ENCODE data around the gene MISP.

Gene MISP

GRCh38 chr19:772063-772462 is 21.2 kb downstream of the MISP start:
- no peak for DNase-seq (ENCODE audit: low read depth in 2 of 2, low spot score in 1 of 2)

DNA sequence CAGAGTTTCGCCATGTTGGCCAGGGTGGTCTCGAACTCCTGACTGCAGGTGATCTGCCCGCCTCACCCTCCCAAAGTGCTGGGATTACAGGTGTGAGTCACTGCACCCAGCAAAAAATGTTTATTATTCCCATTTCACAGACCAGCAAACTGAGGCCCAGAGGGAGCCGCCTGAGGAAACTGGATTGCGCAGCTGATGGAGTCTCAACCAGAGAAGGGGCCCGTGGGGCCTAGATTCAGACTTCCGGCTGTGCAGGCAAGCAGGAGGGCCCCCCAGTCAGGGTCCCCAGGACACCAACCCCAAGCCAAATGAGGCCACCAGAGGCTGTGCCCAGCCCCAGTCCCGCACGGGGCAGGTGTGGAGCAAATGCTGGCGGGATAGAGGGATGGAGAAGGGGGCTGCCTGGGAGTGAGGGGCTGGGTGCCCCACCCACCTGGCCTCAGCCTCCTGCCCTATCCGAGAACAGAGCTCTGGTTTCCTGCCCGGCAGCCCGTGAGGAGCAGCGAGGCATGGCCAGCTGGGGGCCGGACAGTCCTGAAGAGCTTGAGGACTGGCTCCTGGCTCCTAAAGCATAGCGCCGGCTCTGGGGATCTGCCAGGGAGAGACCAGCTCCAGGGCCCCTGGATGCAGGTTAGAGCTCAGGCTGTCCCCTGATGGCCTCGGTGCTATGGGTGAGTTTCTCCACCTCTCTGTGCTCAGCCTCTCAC is 22.0 kb downstream of the MISP start:
- DNase-seq (ENCODE audit: low read depth in 2 of 2, low spot score in 1 of 2), result no peak

DNA sequence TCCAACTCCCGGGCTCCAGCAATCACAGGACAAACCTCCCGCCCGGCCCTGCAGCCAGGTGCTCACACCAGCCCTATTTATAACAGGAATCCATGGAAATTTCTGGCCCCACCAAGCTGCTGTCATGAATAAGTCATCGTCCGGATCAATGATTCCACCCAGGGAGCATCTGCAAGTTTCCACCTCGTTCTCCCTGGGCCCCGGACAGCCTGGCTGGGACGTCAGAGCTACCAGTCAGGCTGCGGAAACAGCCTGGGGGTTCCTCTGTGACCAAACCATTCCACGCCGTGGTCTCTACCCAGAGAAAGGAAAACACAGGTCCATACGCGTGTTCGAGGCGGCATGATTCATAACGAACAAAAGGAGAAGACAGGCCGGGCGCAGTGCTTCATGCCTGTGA is 25.6 kb downstream of the MISP start:
- no peak for DNase-seq (ENCODE audit: low read depth in 2 of 2, low spot score in 1 of 2)

DNA sequence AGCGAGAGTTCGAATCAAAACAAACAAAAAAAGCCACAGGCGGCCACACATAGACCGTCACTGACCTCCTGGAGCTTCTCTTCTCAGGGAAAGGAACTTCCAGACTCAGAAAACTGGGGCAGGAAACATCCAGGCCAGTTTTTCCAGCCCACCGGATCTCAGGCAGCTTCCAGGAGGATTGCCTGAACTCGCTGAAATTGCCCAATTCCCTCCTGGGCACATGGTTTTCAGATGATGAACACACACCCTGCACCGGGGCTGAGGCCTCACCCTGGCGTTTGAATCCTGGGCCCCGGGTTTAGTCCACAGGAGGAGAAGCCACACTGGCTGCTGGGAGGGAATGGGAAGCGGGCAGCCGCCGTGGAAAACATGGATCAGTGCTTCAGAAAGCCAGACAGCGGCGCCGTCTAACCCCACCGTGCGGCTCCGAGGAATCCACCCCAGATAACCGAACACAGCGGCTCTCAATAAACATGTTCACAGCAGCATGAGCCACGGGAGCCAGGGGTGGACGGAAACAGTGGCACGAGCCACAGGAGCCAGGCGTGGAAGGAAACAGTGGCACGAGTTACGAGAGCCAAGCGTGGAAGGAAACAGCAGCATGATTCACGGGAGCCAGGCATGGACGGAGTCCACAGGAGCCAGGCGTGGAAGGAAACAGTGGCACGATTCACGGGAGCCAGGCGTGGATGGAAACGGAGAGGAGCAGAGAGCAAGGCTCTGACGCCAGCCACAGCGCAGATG is 28.2 kb downstream of the MISP start:
- no peak for DNase-seq (ENCODE audit: low read depth in 2 of 2, low spot score in 1 of 2)

DNA sequence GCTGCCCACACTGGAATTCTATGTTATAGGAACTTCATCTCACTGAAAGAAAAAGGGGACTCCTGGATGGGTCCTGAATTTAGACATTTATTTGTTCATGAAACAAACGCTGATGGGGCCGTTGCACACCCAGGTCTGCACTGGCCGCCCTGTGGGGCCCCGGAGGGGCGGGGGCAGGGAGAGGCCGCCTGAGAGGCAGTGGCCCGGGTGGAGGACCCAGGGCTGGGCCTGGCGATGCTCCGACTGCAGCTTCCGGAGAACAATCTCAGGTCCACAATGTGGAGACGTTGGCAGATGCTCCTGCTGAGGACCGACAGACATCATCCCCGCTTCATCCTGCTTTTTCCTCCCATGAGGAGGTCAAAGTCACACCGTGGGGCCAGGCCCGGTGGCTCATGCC is 30.0 kb downstream of the MISP start:
- no peak for DNase-seq (ENCODE audit: low read depth in 2 of 2, low spot score in 1 of 2)

GRCh38 chr19:781800-782184 is 30.9 kb downstream of the MISP start:
- DNase-seq (ENCODE audit: low read depth in 2 of 2, low spot score in 1 of 2), result no peak

GRCh38 chr19:782185-782877 is 31.4 kb downstream of the MISP start:
- DNase-seq (ENCODE audit: low read depth in 2 of 2, low spot score in 1 of 2), result no peak

DNA sequence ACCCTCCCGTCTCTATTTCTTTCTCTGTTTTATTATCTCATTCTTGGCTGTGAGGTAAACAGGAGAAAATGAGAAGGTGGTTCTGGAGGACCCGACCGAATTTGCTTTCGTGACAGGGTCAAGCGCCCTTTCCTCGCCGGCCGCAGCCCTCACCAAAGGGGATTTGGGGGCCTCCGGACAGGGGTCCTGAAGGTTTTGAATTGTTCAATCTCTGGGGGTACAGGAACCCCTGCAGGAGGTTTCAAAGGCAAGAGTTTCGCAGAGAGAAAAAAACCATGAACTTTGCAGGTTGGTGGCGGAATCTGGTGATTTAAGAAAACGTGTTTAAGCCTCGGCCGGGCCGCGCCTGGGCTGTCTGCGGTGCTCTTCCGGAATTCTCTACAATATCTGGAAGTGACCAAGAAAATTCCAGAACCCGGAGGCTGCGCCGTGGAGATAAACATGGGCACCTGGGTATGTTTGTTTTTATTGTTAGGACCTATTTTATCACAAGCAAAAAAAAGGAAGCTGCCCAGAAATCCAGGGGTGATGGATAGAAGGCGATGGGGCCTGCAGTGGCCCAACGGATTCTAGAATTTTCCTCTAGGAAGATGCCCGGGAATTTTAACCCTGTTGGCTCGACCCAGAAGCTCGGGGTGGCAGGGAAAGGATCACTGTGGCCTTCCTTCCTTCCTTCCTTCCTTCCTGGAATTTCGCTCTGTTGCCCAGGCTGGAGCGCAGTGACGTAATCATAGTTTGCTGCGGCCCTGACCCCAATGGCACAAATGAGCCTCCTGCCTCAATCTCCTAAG is 32.2 kb downstream of the MISP start:
- DNase-seq (ENCODE audit: low read depth in 2 of 2, low spot score in 1 of 2), result no peak

DNA sequence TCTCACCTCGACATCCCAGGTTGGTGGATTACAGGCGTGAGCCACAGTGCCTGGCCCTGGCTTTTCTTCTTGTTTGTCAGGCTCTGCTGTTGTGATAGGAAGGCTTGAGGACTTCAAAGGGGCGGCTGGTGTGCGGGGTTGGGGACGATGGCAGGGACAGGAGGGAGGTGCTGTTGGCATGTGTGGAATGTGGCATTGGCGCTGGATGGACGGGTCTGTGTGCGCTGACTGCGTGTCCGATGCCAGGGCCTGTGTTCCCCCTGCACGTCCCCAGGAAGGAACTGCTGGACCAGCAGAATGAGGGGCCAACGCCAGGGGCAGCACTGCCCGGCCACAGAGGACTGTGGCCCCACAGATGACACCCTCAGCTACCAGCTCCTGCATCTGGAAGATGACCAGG is 33.6 kb downstream of the MISP start:
- no peak for DNase-seq (ENCODE audit: low read depth in 2 of 2, low spot score in 1 of 2)

DNA sequence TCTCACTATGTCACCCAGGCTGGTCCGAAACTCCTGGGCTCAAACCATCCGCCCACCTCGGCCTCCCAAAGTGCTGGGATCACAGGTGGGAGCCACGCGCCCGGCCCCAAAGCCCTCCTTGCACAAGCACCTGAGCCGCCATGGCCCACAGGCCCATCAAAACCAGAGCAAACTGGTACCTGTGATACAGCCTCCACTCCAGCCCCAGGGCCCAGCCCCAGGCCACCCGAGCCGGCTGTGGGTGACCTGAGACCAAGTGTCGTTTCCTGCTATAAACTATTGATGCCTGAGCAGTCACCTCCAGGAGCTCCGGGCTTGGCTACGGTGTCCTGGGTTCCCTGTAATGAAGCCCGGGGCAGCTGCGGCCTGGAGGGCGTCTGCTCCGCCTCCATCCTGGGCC is 36.6 kb downstream of the MISP start:
- DNase-seq (ENCODE audit: low read depth in 2 of 2, low spot score in 1 of 2), result no peak

GRCh38 chr19:788686-788982 is 37.7 kb downstream of the MISP start:
- no peak for DNase-seq (ENCODE audit: low read depth in 2 of 2, low spot score in 1 of 2)

- DNase-seq (ENCODE audit: low read depth in 2 of 2, low spot score in 1 of 2), result no peak
Observed at GRCh38 chr19:788983-789700, 38.2 kb downstream of the MISP start.

- no peak for DNase-seq (ENCODE audit: low read depth in 2 of 2, low spot score in 1 of 2)
Observed at GRCh38 chr19:789701-790060, 38.8 kb downstream of the MISP start.

DNA sequence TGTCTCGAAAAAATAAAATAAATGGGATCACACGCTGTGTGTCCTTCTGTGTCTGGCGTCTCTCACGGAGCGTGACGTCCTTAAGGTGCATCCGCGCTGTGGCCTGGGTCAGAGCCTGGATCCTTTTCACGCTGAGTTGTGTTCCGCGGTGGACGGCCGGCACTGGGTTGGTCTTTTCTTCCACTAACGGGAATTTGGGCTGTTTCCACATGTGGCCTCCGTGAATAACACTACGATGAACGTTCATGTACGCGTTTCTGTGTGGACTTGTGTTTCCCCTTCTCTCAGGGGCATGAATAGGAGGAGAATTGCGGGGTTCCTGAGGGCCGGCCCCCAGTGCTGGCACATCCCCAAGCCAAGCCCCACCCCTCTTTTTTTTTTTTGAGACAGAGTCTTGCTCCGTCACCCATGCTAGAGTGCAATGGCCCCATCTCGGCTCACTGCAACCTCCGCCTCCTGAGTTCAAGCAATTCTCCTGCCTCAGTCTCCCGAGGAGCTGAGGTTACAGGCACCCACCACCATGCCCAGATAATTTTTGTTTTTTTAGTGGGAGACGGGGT is 40.2 kb downstream of the MISP start:
- DNase-seq (ENCODE audit: low read depth in 2 of 2, low spot score in 1 of 2), result no peak

GRCh38 chr19:791567-792305 is 40.8 kb downstream of the MISP start:
- DNase-seq (ENCODE audit: low read depth in 2 of 2, low spot score in 1 of 2), result no peak

DNA sequence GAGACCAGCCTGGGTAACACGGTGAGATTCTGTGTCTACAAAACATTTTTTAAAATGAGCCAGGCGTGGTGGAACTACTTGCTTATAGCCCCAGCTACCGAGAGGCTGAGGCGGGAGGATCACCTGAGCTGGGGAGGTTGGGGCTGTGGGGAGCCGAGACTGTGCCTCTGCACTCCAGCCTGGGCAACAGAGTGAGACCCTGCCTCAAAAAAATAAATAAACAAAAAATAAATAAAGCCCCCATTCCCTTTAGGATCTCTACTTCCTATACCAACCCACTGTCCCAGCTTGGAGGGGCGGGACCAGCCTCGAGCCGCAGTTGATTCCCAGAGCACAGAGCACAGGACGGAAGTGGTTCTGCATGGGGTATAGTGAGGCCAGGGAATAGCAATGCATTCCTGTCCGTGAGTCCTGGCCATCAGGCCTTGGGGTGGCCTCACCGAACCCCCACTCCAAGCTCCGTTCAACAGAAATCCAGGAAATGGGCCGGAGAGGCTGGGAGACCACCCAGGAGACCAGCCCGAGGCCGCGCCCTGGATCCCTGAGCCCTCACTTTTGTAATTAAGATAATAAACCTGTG is 41.5 kb downstream of the MISP start:
- DNase-seq (ENCODE audit: low read depth in 2 of 2, low spot score in 1 of 2), result no peak

DNA sequence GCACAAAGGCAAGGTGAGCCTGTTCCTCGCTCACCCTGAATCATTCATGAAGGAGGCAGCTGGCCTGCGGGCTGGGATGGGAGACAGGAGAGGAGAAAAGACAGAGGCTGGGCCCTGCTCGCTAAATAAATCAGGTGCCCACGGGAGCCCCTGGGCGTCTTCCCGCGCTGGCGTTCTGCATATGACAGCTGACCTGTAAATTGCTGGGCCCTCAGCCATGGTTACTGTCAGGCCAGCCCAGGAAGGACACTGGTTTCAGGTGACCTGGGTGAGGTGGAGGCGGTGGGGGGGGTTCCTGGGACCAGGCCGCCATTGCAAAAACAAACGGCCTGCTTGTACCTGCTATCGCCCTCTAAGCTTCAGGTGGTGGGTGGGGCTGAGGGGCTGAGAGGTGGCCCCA is 42.9 kb downstream of the MISP start:
- DNase-seq (ENCODE audit: low read depth in 2 of 2, low spot score in 1 of 2), result no peak

- DNase-seq (ENCODE audit: low read depth in 2 of 2, low spot score in 1 of 2), result no peak
Observed at GRCh38 chr19:795073-795611, 44.2 kb downstream of the MISP start.
